Transverse colon (tissue), 4 donors: Measurements from ENCODE around the gene C5orf22.

Experiments used
- CTCF ChIP-seq, 5 experiments: fragments of 200-600 bp in 3 of 5; fragments of 450-650 bp in 2 of 5; sonication (generic) in 3 of 5; IDR thresholded peaks; 1 replicate in 2 of 5; 2 replicates in 3 of 5; pipeline ENCODE4 v1.5.1; 2016 to 2017; ENCODE audit warnings: antibody characterized with exemption in 5 of 5, inconsistent platforms in 3 of 5, mild to moderate bottlenecking in 2 of 5, moderate library complexity in 1 of 5
- POLR2AphosphoS5 ChIP-seq, 3 donors: sonication (generic); formaldehyde crosslinking; IDR thresholded peaks; one replicate each; pipeline ENCODE4 v1.6.1; 2016; ENCODE audit warnings: antibody characterized with exemption in 3 of 3

- no peak for TF ChIP-seq CTCF (IDR thresholded peaks at IDR 0.05)
- TF ChIP-seq POLR2AphosphoS5 (IDR thresholded peaks at IDR 0.05): no peak
Observed at GRCh38 chr5:31604240-31604639, 72.1 kb downstream of the C5orf22 start.
